HG02970 (cell line): ENCODE results near the gene MYRFL.

ENCODE experiments used
- ATAC-seq: cut with Tn5 transposase; IDR thresholded peaks from one replicate; pipeline ENCODE4 v1.9.1; 2021; ENCODE audit warnings: mild to moderate bottlenecking, moderate library complexity, moderate number of reproducible peaks; ENCODE audit not compliant: unreplicated experiment, low FRiP score

The MYRFL gene

DNA sequence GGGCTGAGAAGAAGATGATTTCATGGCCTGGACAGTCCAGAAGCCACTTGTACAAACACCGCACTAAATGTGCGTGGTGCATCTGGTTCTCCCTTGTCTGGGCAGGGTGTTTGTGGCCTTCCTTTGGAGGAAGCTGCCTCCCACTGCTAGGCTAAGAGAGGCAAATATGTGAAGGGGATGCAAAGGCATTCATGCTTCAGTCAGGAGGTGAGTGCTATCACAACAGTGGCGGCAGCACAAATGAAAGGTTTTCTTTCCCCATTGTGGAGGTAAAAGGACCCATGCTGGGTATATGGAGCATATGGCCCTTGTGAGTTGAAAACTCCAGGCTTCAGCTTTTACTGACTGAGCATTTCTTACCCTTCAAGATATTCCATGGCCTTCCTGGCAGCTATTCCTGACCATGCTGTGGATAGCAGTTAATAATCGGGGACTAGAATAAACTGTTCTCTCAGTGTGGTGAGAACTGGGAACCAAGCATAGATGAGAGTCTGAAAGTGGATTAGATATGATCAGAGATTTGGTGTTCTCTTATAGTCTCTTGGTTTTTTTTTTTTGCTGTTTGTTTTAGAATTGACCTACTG is 69.9 kb downstream of the MYRFL start:
- no peak for ATAC-seq

DNA sequence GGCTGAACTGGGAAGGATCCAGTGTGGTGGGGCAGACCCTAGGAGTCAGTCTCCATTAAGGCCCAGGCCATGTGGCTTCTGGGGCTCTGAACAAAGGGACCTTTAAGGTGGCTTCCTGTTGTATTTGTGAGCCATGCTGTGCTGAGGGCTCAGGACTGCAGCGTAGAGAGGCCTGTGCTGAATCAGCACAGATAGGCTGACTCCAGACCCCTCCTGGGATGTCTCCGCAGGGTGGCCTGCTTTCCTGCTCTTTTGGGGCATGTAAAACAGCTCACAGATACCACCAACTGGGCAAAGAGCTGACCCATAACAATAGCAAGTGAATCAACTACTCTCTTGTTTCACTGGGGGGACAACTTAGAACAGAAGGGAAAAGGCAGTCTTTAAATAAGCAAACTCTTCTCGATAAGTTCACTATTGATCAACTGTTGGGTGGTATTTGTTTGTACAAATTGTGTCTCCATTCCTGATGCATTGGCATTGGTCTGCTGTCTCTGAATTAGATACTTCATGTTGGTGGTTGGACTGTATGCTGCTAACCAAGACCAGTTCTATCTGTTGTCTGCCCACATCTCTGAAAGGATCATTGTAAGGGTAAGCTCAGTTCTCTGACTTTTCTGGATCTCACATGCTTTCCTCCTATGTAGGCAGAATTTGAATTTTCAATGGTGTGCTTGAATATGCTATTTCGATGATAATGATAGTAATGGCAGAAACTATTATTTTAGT is 71.8 kb downstream of the MYRFL start:
- ATAC-seq = no peak

DNA sequence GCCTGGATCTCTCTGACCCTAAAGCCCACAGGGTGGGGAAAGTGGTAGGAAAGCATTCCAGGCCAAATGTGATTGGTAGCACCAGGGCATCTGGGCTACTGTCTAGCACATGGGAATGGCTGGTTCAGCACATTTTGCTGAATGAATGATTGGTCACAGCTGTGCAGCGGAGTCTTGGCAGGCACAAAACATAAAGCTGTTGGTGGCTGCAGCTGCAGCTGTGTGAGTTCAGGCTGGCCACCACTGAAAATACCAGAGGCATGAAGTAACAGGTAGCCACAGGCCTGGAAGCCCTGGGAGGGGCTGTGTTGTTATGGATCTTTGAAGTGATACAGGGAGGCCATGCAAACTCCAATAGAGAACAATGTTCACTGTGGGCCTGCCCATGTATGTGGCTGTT is 72.7 kb downstream of the MYRFL start:
- ATAC-seq = no peak

- no peak for ATAC-seq
Measured at GRCh38 chr12:69898236-69898635, 73.2 kb downstream of the MYRFL start.

DNA sequence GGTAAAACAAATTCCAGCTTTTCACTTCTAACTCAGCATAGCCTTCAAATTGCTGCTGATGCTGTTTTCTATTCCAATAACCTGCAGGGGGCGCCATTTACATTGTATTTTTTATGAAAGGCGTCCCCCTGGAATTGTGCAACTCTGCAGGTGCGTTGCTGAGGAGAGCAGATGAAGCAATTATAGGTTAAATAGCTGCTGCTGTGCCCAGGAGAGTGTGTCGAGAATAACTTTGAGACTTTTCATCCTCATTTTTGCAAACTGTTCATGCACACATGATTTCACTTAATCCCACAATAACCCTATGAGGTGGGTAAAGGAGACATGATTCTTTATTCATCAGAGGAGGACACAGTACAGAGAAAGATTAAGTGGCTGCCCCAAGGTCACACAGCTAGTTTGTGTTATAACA is 75.7 kb downstream of the MYRFL start:
- no peak for ATAC-seq

DNA sequence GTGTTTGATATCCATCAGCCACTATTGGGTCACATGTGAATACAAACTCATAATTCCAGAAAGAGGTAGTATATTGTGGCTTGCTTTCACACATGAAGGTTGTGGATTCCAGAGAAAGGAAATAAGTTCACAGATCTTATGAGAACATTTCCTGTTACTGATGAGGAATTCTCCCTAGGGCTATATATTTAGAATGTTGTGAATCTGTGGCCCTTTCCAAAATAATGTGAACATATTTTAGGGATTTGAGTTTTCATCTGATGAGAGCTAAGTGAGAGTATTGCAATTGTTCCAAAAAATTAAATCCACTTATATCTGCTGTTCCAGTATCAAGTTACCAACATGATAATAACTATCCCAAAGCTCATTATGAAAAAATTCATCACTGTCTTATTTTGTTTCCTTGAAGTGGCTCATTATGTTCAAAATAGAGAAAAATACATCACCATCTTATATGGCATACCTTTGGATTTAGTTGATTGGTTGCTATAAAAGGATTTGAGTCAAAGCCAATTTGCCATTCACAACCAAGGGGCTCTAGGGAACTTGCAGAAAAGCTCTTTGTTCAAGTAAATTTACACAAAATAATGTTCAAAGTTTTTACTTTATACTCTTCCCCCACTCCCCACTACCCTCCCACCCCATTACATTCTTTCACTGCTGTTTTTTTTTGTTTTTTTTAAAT is 76.3 kb downstream of the MYRFL start:
- no peak for ATAC-seq

GRCh38 chr12:69903548-69903947 is 78.5 kb downstream of the MYRFL start:
- ATAC-seq = no peak

- ATAC-seq = no peak
Measured at GRCh38 chr12:69904777-69905176, 79.8 kb downstream of the MYRFL start.

- ATAC-seq = no peak
Measured at GRCh38 chr12:69905801-69906200, 80.8 kb downstream of the MYRFL start.

DNA sequence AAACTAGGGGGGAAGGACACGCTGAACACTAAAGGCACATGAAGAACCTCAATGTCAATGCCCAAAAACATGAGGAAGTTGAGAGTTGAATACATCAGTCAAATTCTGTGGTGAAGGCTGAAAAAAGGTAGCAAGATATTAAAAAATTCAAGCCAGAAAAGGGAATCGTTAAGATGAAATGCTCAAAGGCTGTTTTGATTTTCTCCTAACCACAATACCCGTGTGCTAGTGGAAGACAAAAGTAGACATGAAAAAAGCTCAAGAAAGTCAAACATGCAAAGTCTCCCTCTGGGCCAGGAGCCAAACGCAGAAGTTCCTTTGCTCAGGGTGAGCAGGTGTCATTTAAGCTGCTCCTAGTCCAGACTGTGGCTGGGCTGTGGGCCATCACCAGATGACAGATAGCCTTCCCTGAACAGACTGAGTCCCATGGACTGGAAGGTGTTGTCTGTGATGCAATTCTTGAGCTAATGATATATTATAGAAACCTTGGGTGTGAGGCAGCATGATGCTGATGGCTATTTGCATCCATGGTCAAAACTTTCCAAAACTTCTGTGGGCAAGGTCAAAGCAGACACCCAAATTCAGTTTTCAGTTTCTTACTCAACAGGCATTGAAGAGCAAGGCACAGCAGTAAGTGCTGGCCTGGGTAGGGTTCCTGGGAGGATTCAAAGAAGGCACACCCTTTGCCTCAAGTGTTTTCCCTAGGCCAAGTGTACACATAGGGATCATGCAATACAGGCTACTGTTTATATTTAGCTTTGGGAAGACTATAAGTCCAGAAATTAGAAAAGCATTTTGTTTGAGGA is 81.6 kb downstream of the MYRFL start:
- ATAC-seq = no peak

- ATAC-seq = no peak
Measured at GRCh38 chr12:69908203-69908602, 83.2 kb downstream of the MYRFL start.

DNA sequence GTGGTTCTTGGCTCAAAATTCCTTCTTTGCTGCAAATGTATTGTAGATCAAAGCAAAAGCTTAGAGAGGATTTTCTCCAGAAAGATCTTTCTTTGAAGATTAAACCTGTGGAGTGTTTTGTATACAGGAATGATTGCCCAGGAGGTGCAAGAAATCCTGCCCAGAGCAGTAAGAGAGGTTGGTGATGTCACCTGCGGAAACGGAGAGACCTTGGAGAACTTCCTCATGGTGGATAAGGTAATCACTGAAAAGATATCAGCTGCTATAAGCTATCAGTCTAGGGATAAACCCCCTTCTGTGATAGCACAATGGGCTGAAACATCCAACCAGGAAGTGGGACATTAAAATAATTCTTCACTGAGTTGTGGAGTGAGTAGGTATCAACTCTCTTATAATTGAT is 85.7 kb downstream of the MYRFL start:
- no peak for ATAC-seq

- no peak for ATAC-seq
Measured at GRCh38 chr12:69913526-69913925, 88.5 kb downstream of the MYRFL start.

DNA sequence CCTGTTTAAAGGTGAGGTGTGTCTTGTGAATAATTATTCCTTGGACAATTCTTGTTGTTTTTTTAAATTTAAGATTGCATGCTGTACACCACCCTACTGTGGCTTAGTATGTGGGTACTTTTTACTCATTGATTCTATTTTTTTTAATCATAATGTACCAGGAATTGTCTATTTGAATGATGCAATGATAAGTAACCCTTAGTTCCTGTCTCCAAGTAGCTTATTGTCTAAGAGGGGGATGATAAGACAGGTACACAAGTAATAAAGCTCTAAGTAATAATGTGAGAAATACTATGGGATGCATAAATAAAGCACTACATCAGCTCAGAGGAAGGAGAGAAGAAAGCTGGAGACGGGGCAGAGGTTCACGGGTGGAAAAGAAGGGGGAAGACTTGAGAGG is 90.9 kb downstream of the MYRFL start:
- no peak for ATAC-seq

- no peak for ATAC-seq
Measured at GRCh38 chr12:69916544-69917235, 91.7 kb downstream of the MYRFL start.

DNA sequence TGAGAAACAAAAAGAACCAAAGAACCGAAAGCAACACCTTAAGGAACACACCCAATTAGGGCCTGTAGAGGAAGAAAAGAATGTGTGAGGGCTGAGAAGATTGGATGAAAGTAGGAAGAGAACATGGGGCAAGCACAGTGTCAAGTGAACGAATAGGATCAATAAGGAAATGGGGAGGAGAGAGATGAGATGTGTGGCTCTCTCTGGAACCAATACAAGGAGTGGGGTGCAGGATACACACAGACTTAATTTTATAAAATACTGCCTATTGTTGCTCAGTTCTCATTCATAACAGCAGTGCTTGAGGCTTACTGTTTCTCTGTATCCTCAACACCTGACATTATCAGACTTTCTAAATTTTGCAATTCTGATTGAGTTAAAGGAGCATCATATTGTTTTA is 93.3 kb downstream of the MYRFL start:
- no peak for ATAC-seq

- no peak for ATAC-seq
Measured at GRCh38 chr12:69919495-69919894, 94.5 kb downstream of the MYRFL start.

DNA sequence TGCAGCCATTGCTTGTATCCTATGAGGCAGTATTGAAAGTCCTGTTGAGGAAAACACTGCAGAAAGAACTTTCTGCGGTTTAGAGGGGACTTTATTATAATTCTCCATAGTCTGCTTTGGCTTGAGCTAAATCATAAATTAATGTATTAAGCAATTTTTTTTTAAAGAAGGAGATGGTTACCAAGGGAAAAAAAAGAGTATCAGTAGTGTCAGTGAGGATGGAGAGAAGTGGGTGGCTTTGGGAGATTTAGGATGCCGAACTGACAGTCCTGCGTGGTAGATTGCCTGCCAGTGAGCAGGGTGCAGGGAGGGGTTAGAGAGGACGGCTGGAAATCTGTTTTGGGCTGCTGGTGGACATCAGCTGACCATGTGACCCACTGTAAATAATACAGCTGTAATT is 96.8 kb downstream of the MYRFL start:
- ATAC-seq = no peak

- ATAC-seq = no peak
Measured at GRCh38 chr12:69922999-69923398, 98.0 kb downstream of the MYRFL start.

DNA sequence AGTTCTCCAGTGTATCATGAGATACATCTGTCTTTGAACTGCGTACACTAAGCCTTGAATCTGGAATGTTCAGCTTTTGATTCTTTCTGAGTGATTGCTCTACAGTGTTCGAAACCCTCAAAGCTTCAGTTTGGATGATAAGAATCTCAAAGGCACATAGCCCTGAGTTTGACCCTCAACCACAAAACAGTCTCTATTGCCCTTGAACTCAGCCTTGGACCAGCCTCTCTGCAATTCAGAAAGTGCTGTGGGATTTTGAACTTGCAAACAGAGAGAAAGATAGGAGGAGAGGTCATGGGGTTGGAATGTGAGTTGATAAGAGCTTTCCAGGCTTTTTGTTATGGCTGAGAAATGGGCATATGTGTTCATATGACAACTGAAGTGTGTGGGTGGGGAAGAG is 100.3 kb downstream of the MYRFL start:
- ATAC-seq = no peak
